Left ventricle myocardium superior (tissue), 1 donor: ENCODE measurements around the gene FOXL3. TPM values are rescaled to one million over a fixed set of nuclear protein-coding genes. Genes with fewer than 3 reads are reported as not detected.

Source experiments
- ATAC-seq: fragments of 200-7000 bp; cut with Tn5 transposase; one replicate; pipeline ENCODE4 v1.9.1; 2020; ENCODE audit warnings: mild to moderate bottlenecking, moderate library complexity
- DNase-seq: peaks from one replicate; pipeline ENCODE4 v3.0.0-alpha.2; 2020
- intact Hi-C: fragments of 100-400 bp; cut with micrococcal nuclease; formaldehyde crosslinking; loops from one replicate; pipeline ENCODE4 v1.11.0; 2022
- total RNA-seq: library from RNA; stranded (reverse); fragmentation: NEBNext Ultra II Directional; extraction: Animal tissue kit (Norgen Biotek cat#: 25700); gene quantifications from one replicate; pipeline ENCODE4 v1.2.1, GENCODE V29; 2021
- donor health status: DM: no; HTN: yes; CAD: no; lungs with severe emphysema.

The FOXL3 gene
- total RNA-seq, 1 donor from 2014 or later: not detected

- intact Hi-C loops: no loop called here
- no peak for ATAC-seq
- no peak for DNase-seq
These were observed 21.8 kb downstream of the FOXL3 start for GRCh38 chr7:311796-312195.

- DNase-seq: no peak
- intact Hi-C loops: no loop called here
- ATAC-seq: no peak
These were observed 22.5 kb downstream of the FOXL3 start for GRCh38 chr7:312424-312823.

- DNase-seq (no peak), ATAC-seq (no peak)
- intact Hi-C loops: no loop called here
These were observed 24.9 kb downstream of the FOXL3 start for GRCh38 chr7:314853-315252.

- intact Hi-C loops: no loop called here
- DNase-seq (no peak), ATAC-seq (no peak)
These were observed 25.7 kb downstream of the FOXL3 start for GRCh38 chr7:315516-316265.

- no peak for ATAC-seq
- intact Hi-C loops: no loop called here
- DNase-seq: no peak
These were observed 27.9 kb downstream of the FOXL3 start for GRCh38 chr7:317643-318405.

- no peak for DNase-seq
- intact Hi-C loops: no loop called here
- no peak for ATAC-seq
These were observed 28.5 kb downstream of the FOXL3 start for GRCh38 chr7:318476-318875.

GRCh38 chr7:318878-319661 lies 29.1 kb downstream of the FOXL3 start:
- ATAC-seq (peak; percentile 63), DNase-seq (no peak)
- intact Hi-C loops: no loop called here

- no peak for DNase-seq
- no peak for ATAC-seq
- intact Hi-C loops: loop anchor here (10.0 kb wide), 1 partner anchor 455 kb away; no protein-coding TSS in a partner anchor
These were observed 30.3 kb downstream of the FOXL3 start for GRCh38 chr7:320297-320696.

GRCh38 chr7:322111-322671 lies 32.2 kb downstream of the FOXL3 start:
- peak; percentile 89 for ATAC-seq
- intact Hi-C loops: loop anchor here (10.0 kb wide), 1 partner anchor 453 kb away; no protein-coding TSS in a partner anchor
- DNase-seq: peak; percentile 85

- intact Hi-C loops: loop anchor here (10.0 kb wide), 1 partner anchor 452 kb away; no protein-coding TSS in a partner anchor
- no peak for ATAC-seq
- DNase-seq: no peak
These were observed 32.7 kb downstream of the FOXL3 start for GRCh38 chr7:322708-323111.

GRCh38 chr7:323410-323809 lies 33.4 kb downstream of the FOXL3 start:
- ATAC-seq (no peak), DNase-seq (no peak)
- intact Hi-C loops: loop anchor here (10.0 kb wide), 1 partner anchor 451 kb away; no protein-coding TSS in a partner anchor

GRCh38 chr7:324011-324410 lies 34.0 kb downstream of the FOXL3 start:
- ATAC-seq: no peak
- intact Hi-C loops: loop anchor here (10.0 kb wide), 1 partner anchor 451 kb away; no protein-coding TSS in a partner anchor
- no peak for DNase-seq

- no peak for ATAC-seq
- intact Hi-C loops: loop anchor here (10.0 kb wide), 1 partner anchor 450 kb away; no protein-coding TSS in a partner anchor
- no peak for DNase-seq
These were observed 35.3 kb downstream of the FOXL3 start for GRCh38 chr7:325051-325798.

- no peak for DNase-seq
- ATAC-seq: no peak
These were observed 35.8 kb downstream of the FOXL3 start for GRCh38 chr7:325811-326210.

GRCh38 chr7:326273-326672 lies 36.3 kb downstream of the FOXL3 start:
- DNase-seq (no peak), ATAC-seq (no peak)
- intact Hi-C loops: loop anchor here (10.0 kb wide), 1 partner anchor 449 kb away; no protein-coding TSS in a partner anchor

More at GRCh38 chr7:325811-326210, 35.8 kb downstream of the FOXL3 start:
- intact Hi-C loops: loop anchor here (10.0 kb wide), 1 partner anchor 449 kb away; no protein-coding TSS in a partner anchor

- DNase-seq (no peak), ATAC-seq (no peak)
- intact Hi-C loops: loop anchor here (10.0 kb wide), 1 partner anchor 448 kb away; no protein-coding TSS in a partner anchor
These were observed 36.9 kb downstream of the FOXL3 start for GRCh38 chr7:326809-327232.

GRCh38 chr7:327233-327931 lies 37.4 kb downstream of the FOXL3 start:
- no peak for ATAC-seq
- no peak for DNase-seq
- intact Hi-C loops: loop anchor here (10.0 kb wide), 1 partner anchor 447 kb away; no protein-coding TSS in a partner anchor
